A673 (cell line): ENCODE results near the gene ZCCHC13.

Experiments
- EZH2 ChIP-seq: fragments of 200-600 bp; sonication (generic); IDR thresholded peaks from 2 replicates; pipeline ENCODE4 v1.6.1; 2017; ENCODE audit warnings: borderline replicate concordance, low read depth, mild to moderate bottlenecking, mixed read lengths, antibody characterized with exemption, low read length; ENCODE audit not compliant: poor library complexity, severe bottlenecking
- TF ChIP-seq, protein P1 (sequence below): fragments of 300-800, 200-600 bp; sonication (generic); conservative IDR thresholded peaks from 2 replicates; pipeline ENCODE4 v1.5.1; 2017; ENCODE audit warnings: low read depth, mild to moderate bottlenecking, antibody characterized with exemption, low read length, moderate library complexity, mixed read lengths

DNA sequence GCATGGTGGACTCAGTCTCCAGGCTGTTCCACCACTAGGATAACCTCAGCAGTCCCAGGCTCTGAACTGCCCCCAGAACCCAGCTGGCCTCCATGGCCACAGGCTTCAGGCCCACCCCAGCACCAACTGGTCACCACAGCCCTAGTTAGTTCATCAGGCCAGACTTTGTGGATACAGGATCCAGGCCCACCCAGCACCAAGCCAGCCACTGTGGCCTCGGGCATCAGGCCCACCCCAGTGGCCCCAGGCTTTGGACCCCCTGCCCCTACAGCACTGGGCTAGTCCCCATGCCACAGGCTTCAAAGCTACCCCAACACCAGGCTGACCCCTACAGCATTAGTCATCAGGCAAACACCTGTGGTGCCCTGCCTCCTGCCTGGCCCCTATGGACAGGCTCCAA is 50.0 kb downstream of the ZCCHC13 start:
- TF ChIP-seq, protein P1, sequence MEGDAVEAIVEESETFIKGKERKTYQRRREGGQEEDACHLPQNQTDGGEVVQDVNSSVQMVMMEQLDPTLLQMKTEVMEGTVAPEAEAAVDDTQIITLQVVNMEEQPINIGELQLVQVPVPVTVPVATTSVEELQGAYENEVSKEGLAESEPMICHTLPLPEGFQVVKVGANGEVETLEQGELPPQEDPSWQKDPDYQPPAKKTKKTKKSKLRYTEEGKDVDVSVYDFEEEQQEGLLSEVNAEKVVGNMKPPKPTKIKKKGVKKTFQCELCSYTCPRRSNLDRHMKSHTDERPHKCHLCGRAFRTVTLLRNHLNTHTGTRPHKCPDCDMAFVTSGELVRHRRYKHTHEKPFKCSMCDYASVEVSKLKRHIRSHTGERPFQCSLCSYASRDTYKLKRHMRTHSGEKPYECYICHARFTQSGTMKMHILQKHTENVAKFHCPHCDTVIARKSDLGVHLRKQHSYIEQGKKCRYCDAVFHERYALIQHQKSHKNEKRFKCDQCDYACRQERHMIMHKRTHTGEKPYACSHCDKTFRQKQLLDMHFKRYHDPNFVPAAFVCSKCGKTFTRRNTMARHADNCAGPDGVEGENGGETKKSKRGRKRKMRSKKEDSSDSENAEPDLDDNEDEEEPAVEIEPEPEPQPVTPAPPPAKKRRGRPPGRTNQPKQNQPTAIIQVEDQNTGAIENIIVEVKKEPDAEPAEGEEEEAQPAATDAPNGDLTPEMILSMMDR = no peak
- TF ChIP-seq EZH2 = no peak
